Adrenal gland (tissue), 5 donors: Measurements from ENCODE around the gene DDI2.

Source experiments
- POLR2A ChIP-seq, 2 donors: fragments of 450-650 bp; IDR thresholded peaks; one replicate each; pipeline ENCODE4 v1.6.1; 2017; ENCODE audit warnings: antibody characterized with exemption in 2 of 2, mild to moderate bottlenecking in 2 of 2, moderate library complexity in 1 of 2
- TF ChIP-seq, protein P1 (sequence below), 6 experiments: fragments of 450-650 bp in 4 of 6; fragments of 200-600 bp in 2 of 6; sonication (generic) in 1 of 6; IDR thresholded peaks; 1 replicate in 5 of 6; 2 replicates in 1 of 6; pipeline versions ENCODE4 v1.5.1 to v1.8.0; 2016 to 2021; ENCODE audit warnings: antibody characterized with exemption in 6 of 6, mild to moderate bottlenecking in 2 of 6, moderate library complexity in 1 of 6
- donor health status: DM: no; HTN: no; CAD: no.

- TF ChIP-seq, protein P1, sequence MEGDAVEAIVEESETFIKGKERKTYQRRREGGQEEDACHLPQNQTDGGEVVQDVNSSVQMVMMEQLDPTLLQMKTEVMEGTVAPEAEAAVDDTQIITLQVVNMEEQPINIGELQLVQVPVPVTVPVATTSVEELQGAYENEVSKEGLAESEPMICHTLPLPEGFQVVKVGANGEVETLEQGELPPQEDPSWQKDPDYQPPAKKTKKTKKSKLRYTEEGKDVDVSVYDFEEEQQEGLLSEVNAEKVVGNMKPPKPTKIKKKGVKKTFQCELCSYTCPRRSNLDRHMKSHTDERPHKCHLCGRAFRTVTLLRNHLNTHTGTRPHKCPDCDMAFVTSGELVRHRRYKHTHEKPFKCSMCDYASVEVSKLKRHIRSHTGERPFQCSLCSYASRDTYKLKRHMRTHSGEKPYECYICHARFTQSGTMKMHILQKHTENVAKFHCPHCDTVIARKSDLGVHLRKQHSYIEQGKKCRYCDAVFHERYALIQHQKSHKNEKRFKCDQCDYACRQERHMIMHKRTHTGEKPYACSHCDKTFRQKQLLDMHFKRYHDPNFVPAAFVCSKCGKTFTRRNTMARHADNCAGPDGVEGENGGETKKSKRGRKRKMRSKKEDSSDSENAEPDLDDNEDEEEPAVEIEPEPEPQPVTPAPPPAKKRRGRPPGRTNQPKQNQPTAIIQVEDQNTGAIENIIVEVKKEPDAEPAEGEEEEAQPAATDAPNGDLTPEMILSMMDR (IDR thresholded peaks at IDR 0.05), result no peak
- no peak for TF ChIP-seq POLR2A (IDR thresholded peaks at IDR 0.05)
Measured at GRCh38 chr1:15712168-15712567, 94.9 kb downstream of the DDI2 start.
